Measurements from ENCODE around the gene OTOF. TPM values are rescaled to one million over a fixed set of nuclear protein-coding genes. Genes with fewer than 3 reads are reported as not detected.

Gene OTOF
- total and polyA plus RNA-seq, 2 of the 4 experiments (the other 2 are of a cell fraction) = 0.03 TPM; not detected in 1

DNA sequence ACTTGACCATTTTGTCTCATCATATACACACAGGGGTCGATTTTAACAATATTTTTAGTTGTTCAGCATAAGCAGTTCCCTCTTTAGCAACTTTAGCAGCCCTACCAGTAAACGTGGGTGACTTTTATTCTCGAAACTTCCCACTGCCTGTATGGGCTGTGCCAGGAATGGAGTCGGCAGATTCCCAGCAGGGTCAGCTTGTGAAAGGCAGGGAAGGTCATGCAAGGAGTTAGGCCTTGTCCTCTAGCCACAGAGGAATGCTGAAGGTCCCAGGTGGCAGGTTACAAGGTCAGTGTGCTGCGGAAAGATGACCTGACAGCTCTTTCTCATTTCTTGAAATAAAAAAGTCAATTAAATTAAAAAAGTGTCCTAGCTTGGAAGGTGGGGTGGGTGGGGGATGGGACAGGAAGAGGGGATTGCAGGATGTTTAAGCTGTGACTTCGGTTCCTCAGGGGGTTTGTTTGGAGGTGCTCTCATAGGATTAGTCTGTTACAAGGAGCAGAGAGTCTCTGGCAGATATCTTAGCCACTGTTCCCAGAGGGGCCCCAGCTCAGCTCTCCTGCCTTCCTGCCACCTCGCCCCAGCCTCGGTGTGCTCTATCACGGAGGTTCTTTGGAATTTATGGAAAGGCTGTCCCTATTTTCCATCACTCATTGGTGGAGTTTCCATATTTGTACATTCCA, 54.8 kb downstream of the OTOF start:
- no TSS peak for BruUV-seq (replicated peaks)
- no peaks in the 10 kb centered on the region for H4K20me1 ChIP-seq (ENCODE audit: insufficient read depth, low read length)
- H3K4me2 ChIP-seq (ENCODE audit: low read depth, low read length) = no peak overlapping the region
- H2AFZ ChIP-seq (replicated peaks; ENCODE audit: low read length, poor library complexity) = no peak overlapping the region
- H3K27ac ChIP-seq (ENCODE audit: insufficient read depth, low read length) = no peak overlapping the region
- ChIA-PET CTCF (no interaction called here), POLR2A (ENCODE audit: unreplicated experiment) (no interaction called here)
- H3K9me3 ChIP-seq (ENCODE audit: control insufficient read depth, insufficient read depth, low read length) = no peaks in the 10 kb centered on the region
- no peak overlapping the region for H3K9ac ChIP-seq (ENCODE audit: low read depth, low read length)
- no peaks in the 10 kb centered on the region for H3K9me1 ChIP-seq (ENCODE audit: insufficient read depth, low read length)
- intact Hi-C loops (cut with micrococcal nuclease) (no loop called here), dilution Hi-C loops (cut with HindIII; ENCODE audit: low sequenced_read_pairs, unreplicated experiment) (no loop called here), in situ Hi-C loops (cut with MboI; ENCODE audit: low sequenced_read_pairs) (no loop called here)
- no peak overlapping the region for H2BK15ac ChIP-seq (ENCODE audit: low read depth, low read length)
- no peak overlapping the region for H4K8ac ChIP-seq (ENCODE audit: low read depth in 2 of 2, low read length in 2 of 2)
- H4K5ac ChIP-seq (ENCODE audit: low read depth, low read length) = no peak overlapping the region
- no peak overlapping the region for H4K91ac ChIP-seq (ENCODE audit: insufficient read depth, low read depth, low read length)
- no peak overlapping the region for H2AK5ac ChIP-seq (ENCODE audit: low read depth, low read length)
- no peak overlapping the region for H2BK20ac ChIP-seq (ENCODE audit: low read depth, low read length)
- no peaks in the 10 kb centered on the region for H3K36me3 ChIP-seq (ENCODE audit: control insufficient read depth, insufficient read depth, low read length)
- H2AK9ac ChIP-seq (replicated peaks; ENCODE audit: low read depth, low read length, poor library complexity) = no peak overlapping the region
- TF ChIP-seq RAD21 (IDR thresholded peaks at IDR 0.05; ENCODE audit: low read length) = no peak
- no peak for TF ChIP-seq FOS (IDR thresholded peaks at IDR 0.05; ENCODE audit: low read depth, low read length)
- no peak for TF ChIP-seq SMC3 (IDR thresholded peaks at IDR 0.05; ENCODE audit: low read depth, low read length)
- TF ChIP-seq RFX5 (IDR thresholded peaks at IDR 0.05; ENCODE audit: low read depth, low read length) = no peak
- TF ChIP-seq POLR2A (IDR thresholded peaks at IDR 0.05; ENCODE audit: low read depth, low read length) = no peak
- no peak for TF ChIP-seq RCOR1 (IDR thresholded peaks at IDR 0.05; ENCODE audit: insufficient replicate concordance, low read length)
- no peak for TF ChIP-seq CHD1 (IDR thresholded peaks at IDR 0.05; ENCODE audit: low read depth, low read length)
- no peak for TF ChIP-seq MXI1 (IDR thresholded peaks at IDR 0.05; ENCODE audit: borderline replicate concordance, low read depth, low read length)
- H3K56ac ChIP-seq (ENCODE audit: extremely low read depth, insufficient read depth, low read length) = no peak overlapping the region
- no peak for ATAC-seq (ENCODE audit: low read depth)
- H3K18ac ChIP-seq (ENCODE audit: low read depth, low read length) = no peak overlapping the region
- 30% methylated on average over 2 of the region's 9 CpGs; no CpG with 5 or more reads in 1 of the 2 experiments for WGBS, 2 experiments (ENCODE audit: extremely low coverage in 2 of 2, insufficient read length in 1 of 2)
- no peaks in the 10 kb centered on the region for H3K4me1 ChIP-seq (ENCODE audit: control insufficient read depth, insufficient read depth, low read length)
- H2BK5ac ChIP-seq (ENCODE audit: low read depth, low read length, poor library complexity, severe bottlenecking) = no peak overlapping the region
- H3K79me1 ChIP-seq (ENCODE audit: low read depth in 1 of 2, low read length in 2 of 2) = no peaks in the 10 kb centered on the region
- no peak overlapping the region for H2BK120ac ChIP-seq (ENCODE audit: low read depth, low read length)
- no peak overlapping the region for H3K23ac ChIP-seq (ENCODE audit: low read depth, low read length)
- no peak overlapping the region for H3K14ac ChIP-seq (replicated peaks; ENCODE audit: low read depth, low read length)
- no peak for DNase-seq
- H3K27me3 ChIP-seq (ENCODE audit: control insufficient read depth, insufficient read depth, low read length) = peaks cover 18% of the 10 kb centered on the region
- H3K4me3 ChIP-seq (ENCODE audit: insufficient read depth, low read depth, low read length) = no peak overlapping the region
- no peak overlapping the region for H3K4ac ChIP-seq (ENCODE audit: low read depth, low read length)
